Activated naive CD4-positive, alpha-beta T cell treated with anti-CD3 and anti-CD28 coated beads for 36 hours (primary cell): Measurements from ENCODE around the gene KCNK4. TPM values are rescaled to one million over a fixed set of nuclear protein-coding genes. Genes with fewer than 3 reads are reported as not detected.

ENCODE experiments used
- CTCF ChIA-PET: fragments of 350-600 bp; sonication (Branson Sonifier 250); formaldehyde crosslinking; loops from one replicate; lab custom pipeline; 2021; ENCODE audit warnings: antibody characterized with exemption; lab: Charles Lee
- DNase-seq: peaks from one replicate; pipeline ENCODE4 v3.0.0-alpha.2; 2020
- H3K27ac Mint-ChIP-seq: one replicate; pipeline ENCODE4 v1.8.0; 2021; ENCODE audit warnings: mild to moderate bottlenecking, mixed read lengths
- H3K27me3 Mint-ChIP-seq: one replicate; pipeline ENCODE4 v1.8.0; 2021; ENCODE audit warnings: low read depth, mixed read lengths
- H3K36me3 Mint-ChIP-seq: one replicate; pipeline ENCODE4 v1.8.0; 2021; ENCODE audit warnings: low read depth, mixed read lengths
- H3K4me1 Mint-ChIP-seq: one replicate; pipeline ENCODE4 v1.8.0; 2021; ENCODE audit warnings: low read depth, mixed read lengths
- H3K4me3 Mint-ChIP-seq: one replicate; pipeline ENCODE4 v1.8.0; 2021; ENCODE audit warnings: mild to moderate bottlenecking, moderate library complexity, mixed read lengths
- H3K9me3 Mint-ChIP-seq: one replicate; pipeline ENCODE4 v1.8.0; 2021; ENCODE audit warnings: mixed read lengths
- intact Hi-C: fragments of 100-400 bp; cut with micrococcal nuclease; formaldehyde crosslinking; loops from one replicate; pipeline ENCODE4 v1.15.1; 2023
- total RNA-seq, 2 experiments: library from RNA; stranded (reverse); gene quantifications; one replicate each; pipeline ENCODE4 v1.2.3, GENCODE V29; 2021

The KCNK4 gene
- total RNA-seq, 2 experiments from 2014 or later, result 0.41 TPM; not detected in 1

DNA sequence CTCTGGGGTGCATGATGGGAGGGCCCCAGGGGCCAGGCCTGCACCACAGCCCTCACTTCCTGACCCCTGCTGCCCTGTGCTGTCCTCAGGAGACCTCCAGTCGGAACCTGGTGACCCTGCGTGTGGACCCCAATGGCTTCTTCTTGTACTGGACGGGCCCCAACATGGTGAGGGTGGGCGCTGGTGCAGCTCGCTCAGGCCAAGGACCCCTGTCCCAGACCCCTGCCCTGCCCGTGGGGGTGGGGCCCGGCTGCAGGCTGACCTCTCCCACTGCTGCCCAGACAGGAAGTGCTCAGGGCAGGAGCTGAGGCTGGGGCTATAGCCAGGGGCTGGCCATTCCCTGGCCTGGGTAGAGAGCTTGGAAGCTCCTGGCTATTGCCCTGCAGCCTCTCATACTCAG, 36.8 kb upstream of the KCNK4 start:
- Mint-ChIP-seq H3K4me1 (peaks cover 14% of the 10 kb centered on the region), H3K9me3 (no peaks in the 10 kb centered on the region), H3K4me3 (no peak overlapping the region), H3K27me3 (no peaks in the 10 kb centered on the region), H3K27ac (no peak overlapping the region), H3K36me3 (peaks cover under 1% of the 10 kb centered on the region)
- DNase-seq, result no peak
- CTCF ChIA-PET, result no interaction called here
- intact Hi-C loops, result no loop called here

DNA sequence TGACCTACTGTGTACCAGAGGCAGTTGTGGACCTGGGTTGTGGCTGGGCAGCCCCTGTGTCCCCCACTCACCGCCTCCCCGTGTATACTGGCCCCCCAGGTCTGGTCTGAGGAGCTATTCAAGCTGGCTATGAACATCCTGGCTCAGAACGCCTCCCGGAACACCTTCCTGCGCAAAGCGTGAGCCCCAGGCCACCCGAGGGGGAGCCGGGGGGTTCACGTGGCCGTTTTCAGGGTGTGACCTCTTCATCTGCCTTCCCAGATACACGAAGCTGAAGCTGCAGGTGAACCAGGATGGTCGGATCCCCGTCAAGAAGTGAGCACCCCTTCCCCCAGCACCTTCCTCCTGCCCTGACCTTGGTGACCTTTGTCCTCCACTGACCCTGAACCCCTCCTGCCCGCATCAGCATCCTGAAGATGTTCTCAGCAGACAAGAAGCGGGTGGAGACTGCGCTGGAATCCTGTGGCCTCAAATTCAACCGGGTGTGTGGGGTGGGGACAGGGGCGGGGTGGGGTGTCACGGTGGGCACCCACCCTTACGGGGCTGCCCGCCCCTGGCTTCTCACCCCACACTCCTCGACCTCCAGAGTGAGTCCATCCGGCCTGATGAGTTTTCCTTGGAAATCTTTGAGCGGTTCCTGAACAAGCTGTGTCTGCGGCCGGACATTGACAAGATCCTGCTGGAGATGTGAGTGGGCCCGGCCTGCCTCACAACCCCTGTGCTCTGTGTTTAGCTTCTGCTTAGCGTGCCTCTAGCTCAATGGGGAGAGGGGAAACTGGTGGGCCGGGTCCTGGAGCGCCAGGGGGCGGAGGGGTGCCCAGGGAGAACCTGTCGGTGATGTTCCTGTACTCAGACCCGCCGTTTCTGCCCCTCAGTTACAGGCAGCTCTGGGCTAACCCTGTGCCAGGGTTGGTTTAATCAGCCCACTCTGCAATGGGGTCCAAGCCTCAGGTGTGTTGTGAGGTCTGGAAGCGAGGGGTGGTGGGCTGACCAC, 35.7 kb upstream of the KCNK4 start:
- Mint-ChIP-seq H3K27ac (no peak overlapping the region), H3K4me3 (no peak overlapping the region), H3K36me3 (peaks cover 2% of the 10 kb centered on the region), H3K4me1 (peaks cover 16% of the 10 kb centered on the region), H3K27me3 (no peaks in the 10 kb centered on the region), H3K9me3 (no peaks in the 10 kb centered on the region)
- intact Hi-C loops, result no loop called here
- DNase-seq, result no peak
- CTCF ChIA-PET, result interaction anchor here (1.3 kb wide), 1 partner anchor 43 kb away, joined by 4 read pairs; no protein-coding TSS in a partner anchor

DNA sequence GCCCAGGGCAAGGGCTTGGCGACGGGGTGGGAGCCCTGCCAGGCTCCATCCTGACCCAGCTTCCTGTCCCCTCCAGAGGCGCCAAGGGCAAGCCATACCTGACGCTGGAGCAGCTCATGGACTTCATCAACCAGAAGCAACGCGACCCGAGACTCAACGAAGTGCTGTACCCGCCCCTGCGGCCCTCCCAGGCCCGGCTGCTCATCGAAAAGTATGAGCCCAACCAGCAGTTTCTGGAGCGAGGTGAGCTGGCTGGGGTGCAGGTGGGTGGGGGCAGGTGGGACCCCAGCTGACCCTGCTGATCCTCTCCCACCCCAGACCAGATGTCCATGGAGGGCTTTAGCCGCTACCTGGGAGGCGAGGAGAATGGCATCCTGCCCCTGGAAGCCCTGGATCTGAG, 34.8 kb upstream of the KCNK4 start:
- no peaks in the 10 kb centered on the region for H3K27me3 Mint-ChIP-seq
- intact Hi-C loops, result no loop called here
- no peak overlapping the region for H3K27ac Mint-ChIP-seq
- no peak for DNase-seq
- peaks cover 14% of the 10 kb centered on the region for H3K4me1 Mint-ChIP-seq
- peaks cover 2% of the 10 kb centered on the region for H3K36me3 Mint-ChIP-seq
- H3K9me3 Mint-ChIP-seq, result no peaks in the 10 kb centered on the region
- no peak overlapping the region for H3K4me3 Mint-ChIP-seq
- CTCF ChIA-PET, result interaction anchor here (1.3 kb wide), 1 partner anchor 42 kb away, joined by 4 read pairs; no protein-coding TSS in a partner anchor

DNA sequence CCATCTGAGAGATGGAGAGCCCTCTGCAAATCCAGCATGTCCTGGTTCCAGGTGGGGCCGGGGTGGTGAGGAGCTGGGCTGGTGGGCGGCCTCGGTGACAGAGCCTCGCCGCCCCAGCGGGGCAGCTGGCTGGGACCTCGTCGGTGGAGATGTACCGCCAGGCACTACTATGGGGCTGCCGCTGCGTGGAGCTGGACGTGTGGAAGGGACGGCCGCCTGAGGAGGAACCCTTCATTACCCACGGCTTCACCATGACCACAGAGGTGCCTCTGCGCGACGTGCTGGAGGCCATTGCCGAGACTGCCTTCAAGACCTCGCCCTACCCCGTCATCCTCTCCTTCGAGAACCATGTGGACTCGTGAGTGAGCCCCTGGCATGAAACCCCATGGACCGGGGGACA, 32.7 kb upstream of the KCNK4 start:
- H3K36me3 Mint-ChIP-seq, result peaks cover 2% of the 10 kb centered on the region
- no peaks in the 10 kb centered on the region for H3K27me3 Mint-ChIP-seq
- intact Hi-C loops, result no loop called here
- DNase-seq, result no peak
- no peak overlapping the region for H3K27ac Mint-ChIP-seq
- no peaks in the 10 kb centered on the region for H3K9me3 Mint-ChIP-seq
- no peak overlapping the region for H3K4me3 Mint-ChIP-seq
- H3K4me1 Mint-ChIP-seq, result peaks cover 7% of the 10 kb centered on the region
- CTCF ChIA-PET, result no interaction called here

DNA sequence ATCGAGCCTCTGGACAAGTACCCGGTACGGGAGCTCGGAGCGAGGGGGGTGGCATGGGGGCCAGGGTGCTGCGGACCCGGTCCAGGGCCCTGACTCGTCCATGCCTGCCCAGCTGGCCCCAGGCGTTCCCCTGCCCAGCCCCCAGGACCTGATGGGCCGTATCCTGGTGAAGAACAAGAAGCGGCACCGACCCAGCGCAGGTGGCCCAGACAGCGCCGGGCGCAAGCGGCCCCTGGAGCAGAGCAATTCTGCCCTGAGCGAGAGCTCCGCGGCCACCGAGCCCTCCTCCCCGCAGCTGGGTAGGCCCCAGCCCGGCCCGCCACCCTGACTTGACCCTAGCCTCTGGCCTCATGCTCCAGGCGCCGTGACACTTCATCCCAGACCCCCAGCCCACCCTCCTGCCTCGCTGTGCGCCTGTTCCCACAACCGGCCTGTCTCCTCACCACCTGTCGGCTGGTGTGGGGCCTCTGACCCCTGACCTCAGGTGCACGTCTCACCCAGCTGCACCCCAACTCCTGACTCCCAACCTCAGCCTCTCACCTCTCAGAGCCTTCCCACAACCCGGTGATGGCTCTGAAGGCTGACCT, 32.1 kb upstream of the KCNK4 start:
- no peak for DNase-seq
- H3K36me3 Mint-ChIP-seq, result peaks cover 2% of the 10 kb centered on the region
- no peak overlapping the region for H3K4me3 Mint-ChIP-seq
- CTCF ChIA-PET, result no interaction called here
- no peaks in the 10 kb centered on the region for H3K9me3 Mint-ChIP-seq
- intact Hi-C loops, result no loop called here
- H3K4me1 Mint-ChIP-seq, result peaks cover 7% of the 10 kb centered on the region
- H3K27ac Mint-ChIP-seq, result no peak overlapping the region
- H3K27me3 Mint-ChIP-seq, result no peaks in the 10 kb centered on the region

DNA sequence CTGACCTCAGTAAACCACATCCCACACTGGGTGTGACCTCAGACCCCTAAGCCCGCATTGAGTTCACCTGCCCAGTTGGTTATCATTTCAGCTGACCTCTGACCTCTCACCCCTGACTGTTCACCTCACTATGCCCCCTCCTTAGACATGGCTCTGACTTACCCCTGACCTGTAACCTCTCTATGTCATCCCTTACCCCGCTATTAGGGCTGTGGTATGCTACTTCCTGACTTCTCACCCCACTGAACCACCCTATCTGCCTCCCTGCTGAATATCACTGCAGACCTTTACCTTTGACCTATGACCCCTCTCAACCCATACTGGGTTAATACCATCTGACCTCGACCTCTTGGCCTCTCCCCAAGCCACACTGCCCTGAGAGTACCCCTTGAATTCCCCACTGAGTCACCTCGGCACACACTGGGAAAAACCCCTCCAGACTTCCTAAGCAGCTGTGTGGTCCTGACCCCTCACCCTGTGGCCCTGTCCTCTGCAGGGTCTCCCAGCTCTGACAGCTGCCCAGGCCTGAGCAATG, 31.5 kb upstream of the KCNK4 start:
- CTCF ChIA-PET, result no interaction called here
- no peaks in the 10 kb centered on the region for H3K27me3 Mint-ChIP-seq
- intact Hi-C loops, result no loop called here
- H3K9me3 Mint-ChIP-seq, result no peaks in the 10 kb centered on the region
- H3K4me1 Mint-ChIP-seq, result peaks cover 7% of the 10 kb centered on the region
- no peak for DNase-seq
- H3K4me3 Mint-ChIP-seq, result no peak overlapping the region
- H3K27ac Mint-ChIP-seq, result no peak overlapping the region
- H3K36me3 Mint-ChIP-seq, result peaks cover 2% of the 10 kb centered on the region

DNA sequence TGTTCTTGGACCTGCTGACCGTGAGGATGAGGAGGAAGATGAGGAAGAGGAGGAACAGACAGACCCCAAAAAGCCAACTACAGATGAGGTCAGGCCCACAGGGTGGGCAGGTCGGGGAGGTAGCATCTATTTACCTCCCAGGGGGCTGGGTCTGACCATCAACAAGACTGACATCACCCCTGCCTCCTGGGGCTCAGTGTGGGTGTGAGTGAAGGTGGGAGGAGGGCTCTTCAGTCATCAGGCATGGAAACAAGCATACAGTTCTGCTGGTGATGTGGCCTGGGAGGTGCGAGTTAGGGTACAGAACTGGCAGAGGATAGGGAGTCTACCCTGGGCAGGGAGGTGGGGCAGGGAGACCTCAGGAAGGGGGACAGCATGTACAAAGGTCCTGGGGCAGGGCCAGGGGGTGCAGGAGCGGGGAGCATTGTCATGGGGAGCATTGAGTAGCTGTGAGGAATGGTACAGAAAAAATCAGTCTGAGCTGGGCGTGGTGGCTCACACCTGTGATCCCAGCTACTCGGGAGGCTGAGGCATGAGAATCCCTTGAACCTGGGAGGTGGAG, 30.9 kb upstream of the KCNK4 start:
- Mint-ChIP-seq H3K27me3 (no peaks in the 10 kb centered on the region), H3K9me3 (no peaks in the 10 kb centered on the region), H3K36me3 (peaks cover 2% of the 10 kb centered on the region), H3K4me1 (peaks cover 7% of the 10 kb centered on the region), H3K4me3 (no peak overlapping the region), H3K27ac (no peak overlapping the region)
- intact Hi-C loops, result no loop called here
- CTCF ChIA-PET, result no interaction called here
- no peak for DNase-seq

DNA sequence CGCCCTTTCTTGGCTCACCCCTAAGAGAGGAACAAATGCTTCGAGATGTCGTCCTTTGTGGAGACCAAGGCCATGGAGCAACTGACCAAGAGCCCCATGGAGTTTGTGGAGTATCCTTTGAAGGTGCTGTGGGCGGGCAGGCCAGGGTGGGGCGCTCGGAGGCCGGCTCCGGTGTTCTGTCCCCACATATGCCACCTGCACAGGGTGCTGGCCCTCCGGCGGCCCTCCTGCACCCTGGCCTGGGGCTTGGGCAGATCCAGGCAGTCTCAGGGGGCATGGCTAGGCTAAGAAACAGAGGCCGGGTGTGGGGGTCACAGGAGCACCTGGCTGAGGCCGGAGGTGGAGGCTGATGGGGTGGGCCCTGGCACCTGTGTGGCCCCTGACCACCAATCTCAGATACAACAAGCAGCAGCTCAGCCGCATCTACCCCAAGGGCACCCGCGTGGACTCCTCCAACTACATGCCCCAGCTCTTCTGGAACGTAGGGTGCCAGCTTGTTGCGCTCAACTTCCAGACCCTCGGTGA, 29.5 kb upstream of the KCNK4 start:
- Mint-ChIP-seq H3K27ac (no peak overlapping the region), H3K36me3 (peaks cover 2% of the 10 kb centered on the region), H3K4me1 (peaks cover 7% of the 10 kb centered on the region), H3K27me3 (no peaks in the 10 kb centered on the region), H3K9me3 (no peaks in the 10 kb centered on the region), H3K4me3 (no peak overlapping the region)
- no peak for DNase-seq
- intact Hi-C loops, result no loop called here
- CTCF ChIA-PET, result interaction anchor here (0.7 kb wide), 1 partner anchor 13 kb away, joined by 3 read pairs; no protein-coding TSS in a partner anchor

DNA sequence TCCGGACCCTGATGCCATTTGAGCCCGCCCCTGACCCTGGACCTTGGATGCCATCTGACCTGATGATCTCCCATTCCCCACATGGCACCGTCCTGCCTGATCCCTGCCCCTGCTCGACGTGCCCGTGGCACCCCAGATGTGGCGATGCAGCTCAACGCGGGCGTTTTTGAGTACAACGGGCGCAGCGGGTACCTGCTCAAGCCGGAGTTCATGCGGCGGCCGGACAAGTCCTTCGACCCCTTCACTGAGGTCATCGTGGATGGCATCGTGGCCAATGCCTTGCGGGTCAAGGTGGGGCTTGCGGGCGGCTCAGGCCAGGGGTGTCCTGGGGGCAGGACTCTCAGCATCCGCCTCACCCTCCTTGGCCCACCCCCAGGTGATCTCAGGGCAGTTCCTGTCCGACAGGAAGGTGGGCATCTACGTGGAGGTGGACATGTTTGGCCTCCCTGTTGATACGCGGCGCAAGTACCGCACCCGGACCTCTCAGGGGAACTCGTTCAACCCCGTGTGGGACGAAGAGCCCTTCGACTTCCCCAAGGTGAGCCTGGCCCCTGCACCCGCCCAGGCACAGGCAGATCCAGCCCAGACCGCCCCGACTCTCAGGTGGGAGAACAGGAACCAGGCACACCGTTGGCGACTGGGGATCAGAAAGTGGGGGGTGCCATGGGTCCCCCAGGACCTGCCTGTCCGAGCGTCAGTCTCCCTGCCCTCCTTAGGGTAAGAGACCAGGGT, 28.7 kb upstream of the KCNK4 start:
- Mint-ChIP-seq H3K27ac (no peak overlapping the region), H3K4me1 (peaks cover 7% of the 10 kb centered on the region), H3K4me3 (no peak overlapping the region), H3K9me3 (no peaks in the 10 kb centered on the region), H3K36me3 (peaks cover 2% of the 10 kb centered on the region), H3K27me3 (no peaks in the 10 kb centered on the region)
- CTCF ChIA-PET, result interaction anchor here (0.6 to 1.6 kb wide), 2 partner anchors 10 to 47 kb away, joined by 3 to 4 read pairs; no protein-coding TSS in a partner anchor
- DNase-seq, result no peak
- intact Hi-C loops, result no loop called here

DNA sequence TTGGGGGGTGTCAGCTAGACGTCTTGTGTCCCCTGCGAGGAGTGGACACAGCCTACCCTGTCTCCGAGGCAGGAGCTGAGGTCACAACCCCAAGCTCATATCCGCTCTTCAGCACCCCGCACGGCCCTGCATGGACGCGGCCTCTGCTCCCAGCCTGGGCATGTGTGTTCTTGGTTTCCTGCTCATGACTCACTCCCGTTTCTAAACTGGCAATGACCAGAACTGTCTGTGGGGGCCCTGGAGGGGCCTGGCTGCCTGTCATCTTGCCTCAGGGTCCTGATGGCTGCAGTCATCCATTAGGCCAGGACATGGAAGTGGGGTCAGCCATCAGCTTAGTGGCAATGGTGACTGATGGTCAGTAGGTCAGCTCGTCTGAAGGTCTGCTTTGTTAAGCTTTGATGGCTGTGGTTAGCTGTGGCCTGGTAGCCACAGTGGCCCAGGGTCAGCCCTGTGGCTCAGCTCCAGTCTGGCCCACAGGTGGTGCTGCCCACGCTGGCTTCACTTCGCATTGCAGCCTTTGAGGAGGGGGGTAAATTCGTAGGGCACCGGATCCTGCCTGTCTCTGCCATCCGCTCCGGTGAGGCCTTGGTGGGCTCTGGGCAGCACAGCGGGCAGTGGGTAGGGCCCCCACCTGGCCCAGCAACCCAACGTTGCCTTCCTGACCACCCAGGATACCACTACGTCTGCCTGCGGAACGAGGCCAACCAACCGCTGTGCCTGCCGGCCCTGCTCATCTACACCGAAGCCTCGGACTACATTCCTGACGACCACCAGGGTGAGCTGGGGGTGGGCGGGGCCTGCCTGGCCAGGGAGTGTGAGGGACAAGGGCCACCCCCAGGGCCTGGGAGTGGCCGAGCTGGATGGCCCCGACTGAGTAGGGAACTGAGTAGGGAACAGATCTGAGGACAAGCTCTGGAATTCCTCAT, 27.8 kb upstream of the KCNK4 start:
- intact Hi-C loops, result no loop called here
- DNase-seq, result no peak
- H3K4me3 Mint-ChIP-seq, result no peak overlapping the region
- no peaks in the 10 kb centered on the region for H3K27me3 Mint-ChIP-seq
- no peaks in the 10 kb centered on the region for H3K9me3 Mint-ChIP-seq
- CTCF ChIA-PET, result interaction anchor here (0.6 to 1.6 kb wide), 2 partner anchors 11 to 46 kb away, joined by 3 to 4 read pairs; no protein-coding TSS in a partner anchor
- H3K36me3 Mint-ChIP-seq, result peaks cover 2% of the 10 kb centered on the region
- H3K4me1 Mint-ChIP-seq, result peaks cover 10% of the 10 kb centered on the region
- no peak overlapping the region for H3K27ac Mint-ChIP-seq

DNA sequence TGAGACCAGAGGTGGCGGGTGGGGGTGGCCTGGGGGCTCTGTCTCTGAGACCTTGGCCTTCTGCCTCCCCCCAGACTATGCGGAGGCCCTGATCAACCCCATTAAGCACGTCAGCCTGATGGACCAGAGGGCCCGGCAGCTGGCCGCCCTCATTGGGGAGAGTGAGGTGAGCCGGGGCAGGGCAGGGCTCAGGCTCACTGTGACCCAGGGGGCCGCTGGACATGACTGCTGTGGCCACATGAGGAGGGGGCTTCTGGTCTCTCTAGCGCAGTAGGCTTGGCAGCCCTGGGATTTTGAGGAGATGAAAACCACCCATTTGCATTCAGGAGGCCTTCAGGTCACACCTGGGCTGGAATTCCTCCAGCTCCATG, 27.2 kb upstream of the KCNK4 start:
- Mint-ChIP-seq H3K9me3 (no peaks in the 10 kb centered on the region), H3K36me3 (peaks cover 2% of the 10 kb centered on the region), H3K27ac (no peak overlapping the region), H3K27me3 (no peaks in the 10 kb centered on the region), H3K4me1 (peaks cover 13% of the 10 kb centered on the region), H3K4me3 (no peak overlapping the region)
- intact Hi-C loops, result no loop called here
- CTCF ChIA-PET, result interaction anchor here (1.6 kb wide), 1 partner anchor 11 kb away, joined by 4 read pairs; no protein-coding TSS in a partner anchor
- DNase-seq, result no peak
